ENCODE measurements around the gene ELF2.
A peak's percentile ranks its signal among the peaks of the same experiment; 100 is the strongest.
"Not testable (repeated sequence)": the region's sequence is repeated elsewhere in the genome, so short reads cannot be mapped to it uniquely, and the experiment has no call there.

The ELF2 gene

DNA sequence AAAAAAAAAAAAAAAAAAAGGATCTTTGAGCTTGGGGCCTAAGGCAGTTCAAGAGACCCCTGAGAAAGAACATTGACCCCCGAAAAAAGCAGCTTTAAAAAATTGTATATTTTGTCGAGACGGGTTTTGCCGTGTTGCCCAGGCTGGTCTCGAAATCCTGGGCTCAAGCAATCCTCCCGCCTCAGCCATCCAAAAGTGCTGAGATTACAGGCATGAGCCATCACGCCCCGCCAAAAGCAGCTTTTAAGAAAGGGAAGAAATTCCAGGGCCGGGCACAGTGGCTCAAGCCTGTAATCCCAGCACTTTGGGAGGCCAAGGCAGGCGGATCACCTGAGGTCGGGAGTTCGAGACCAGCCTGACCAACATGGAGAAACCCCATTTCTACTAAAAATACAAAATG lies 155.9 kb downstream of the ELF2 start:
- H3K4me3 ChIP-seq (ENCODE audit: low read depth, low read length), result peak overlapping the region; percentile 89; the same call in 1 of the 2 replicates
- peaks cover 47% of the 10 kb centered on the region for H3K4me1 ChIP-seq (ENCODE audit: control insufficient read depth, insufficient read depth, low read length)
- not testable (repeated sequence) for H3K9me3 ChIP-seq (ENCODE audit: control insufficient read depth, insufficient read depth, low read depth, low read length); H3K9ac ChIP-seq (ENCODE audit: low read length); H3K27me3 ChIP-seq (ENCODE audit: control insufficient read depth, insufficient read depth, low read length)
- H3K36me3 ChIP-seq (ENCODE audit: control insufficient read depth, insufficient read depth, low read length), result peaks cover 16% of the 10 kb centered on the region; the same call in 1 of the 2 replicates
- H3K27ac ChIP-seq (ENCODE audit: low read depth, low read length), result 0 out of 2 replicates have a peak overlapping the region, but pooled peaks have one; percentile 18

DNA sequence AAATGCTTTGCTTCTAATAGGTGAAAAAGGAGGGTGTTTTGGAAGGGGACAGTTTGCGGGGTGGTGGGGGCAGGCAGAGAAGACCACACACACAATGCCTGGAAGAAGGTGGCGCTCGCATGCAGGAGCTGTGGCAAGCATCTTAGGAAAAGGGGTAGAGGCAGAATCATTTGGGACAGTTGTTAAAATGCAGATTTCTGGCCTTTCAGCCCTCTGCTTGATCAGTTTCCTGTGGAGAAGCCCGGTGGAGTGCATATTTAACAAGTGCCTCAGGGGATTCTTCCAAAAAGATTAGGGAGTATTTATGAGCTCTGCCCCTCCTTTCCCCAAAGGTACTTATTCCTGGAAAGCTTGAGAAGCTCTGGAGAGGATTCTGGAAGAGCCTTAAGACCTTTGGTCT lies 156.6 kb downstream of the ELF2 start:
- H3K27ac ChIP-seq (ENCODE audit: low read depth, low read length), result 0 out of 2 replicates have a peak overlapping the region, but pooled peaks have one; percentile 18
- peaks cover 47% of the 10 kb centered on the region for H3K4me1 ChIP-seq (ENCODE audit: control insufficient read depth, insufficient read depth, low read length)
- H3K4me3 ChIP-seq (ENCODE audit: low read depth, low read length), result peak overlapping the region; percentile 89
- no peaks in the 10 kb centered on the region for H3K9me3 ChIP-seq (ENCODE audit: control insufficient read depth, insufficient read depth, low read depth, low read length)
- peaks cover 16% of the 10 kb centered on the region; the same call in 1 of the 2 replicates for H3K36me3 ChIP-seq (ENCODE audit: control insufficient read depth, insufficient read depth, low read length)
- H3K9ac ChIP-seq (ENCODE audit: low read length), result no peak overlapping the region
- H3K27me3 ChIP-seq (ENCODE audit: control insufficient read depth, insufficient read depth, low read length), result no peaks in the 10 kb centered on the region

DNA sequence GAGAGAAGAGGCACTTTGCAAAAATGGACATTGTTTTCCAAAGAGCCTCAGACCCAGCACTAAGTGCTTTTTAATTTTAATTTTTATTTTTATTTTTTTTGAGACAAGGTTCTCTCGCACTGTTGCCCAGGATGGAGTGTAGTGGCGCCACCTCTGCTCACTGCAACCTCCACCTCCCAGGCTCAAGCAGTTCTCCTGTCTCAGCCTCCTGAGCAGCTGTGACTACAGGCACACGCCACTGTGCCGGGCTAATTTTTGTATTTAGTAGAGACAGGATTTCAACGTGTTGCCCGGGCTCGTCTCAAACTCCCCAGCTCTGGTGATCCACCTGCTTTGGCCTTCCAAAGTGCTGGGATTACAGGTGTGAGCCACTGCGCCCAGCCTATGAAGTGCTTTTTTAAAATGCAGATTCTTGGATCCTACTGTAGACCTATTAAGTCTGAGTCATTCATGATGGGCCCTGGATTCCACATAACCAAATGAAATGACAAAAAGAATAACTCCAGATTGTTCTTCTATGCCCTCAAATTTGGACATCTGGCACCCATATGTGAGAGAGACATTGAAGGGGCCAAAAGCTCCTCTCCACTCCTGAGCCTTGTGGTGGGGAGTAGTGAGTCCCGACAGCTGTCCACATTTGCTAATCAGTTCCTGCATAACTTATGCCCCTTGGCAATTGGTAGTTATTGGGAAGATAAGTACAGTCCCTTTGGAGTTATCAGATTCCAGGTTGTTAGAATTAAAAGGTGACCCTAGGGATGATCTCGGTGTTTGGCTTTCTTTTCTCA lies 157.9 kb downstream of the ELF2 start:
- H3K4me3 ChIP-seq (ENCODE audit: low read depth, low read length), result peak overlapping the region; percentile 89
- H3K4me1 ChIP-seq (ENCODE audit: control insufficient read depth, insufficient read depth, low read length), result peaks cover 49% of the 10 kb centered on the region
- H3K27ac ChIP-seq (ENCODE audit: low read depth, low read length), result no peak overlapping the region
- peak overlapping the region; percentile 54 for H3K9ac ChIP-seq (ENCODE audit: low read length)
- no peaks in the 10 kb centered on the region for H3K27me3 ChIP-seq (ENCODE audit: control insufficient read depth, insufficient read depth, low read length)
- H3K9me3 ChIP-seq (ENCODE audit: control insufficient read depth, insufficient read depth, low read depth, low read length), result no peaks in the 10 kb centered on the region
- H3K36me3 ChIP-seq (ENCODE audit: control insufficient read depth, insufficient read depth, low read length), result peaks cover 16% of the 10 kb centered on the region; the same call in 1 of the 2 replicates

GRCh38 chr4:139018501-139018900 lies 158.5 kb downstream of the ELF2 start:
- peak overlapping the region; percentile 89 for H3K4me3 ChIP-seq (ENCODE audit: low read depth, low read length)
- no peaks in the 10 kb centered on the region for H3K27me3 ChIP-seq (ENCODE audit: control insufficient read depth, insufficient read depth, low read length)
- H3K9me3 ChIP-seq (ENCODE audit: control insufficient read depth, insufficient read depth, low read depth, low read length), result no peaks in the 10 kb centered on the region
- H3K27ac ChIP-seq (ENCODE audit: low read depth, low read length), result peak overlapping the region; percentile 48; the same call in 1 of the 2 replicates
- peaks cover 13% of the 10 kb centered on the region; the same call in 1 of the 2 replicates for H3K36me3 ChIP-seq (ENCODE audit: control insufficient read depth, insufficient read depth, low read length)
- peak overlapping the region; percentile 54 for H3K9ac ChIP-seq (ENCODE audit: low read length)
- H3K4me1 ChIP-seq (ENCODE audit: control insufficient read depth, insufficient read depth, low read length), result peaks cover 54% of the 10 kb centered on the region

DNA sequence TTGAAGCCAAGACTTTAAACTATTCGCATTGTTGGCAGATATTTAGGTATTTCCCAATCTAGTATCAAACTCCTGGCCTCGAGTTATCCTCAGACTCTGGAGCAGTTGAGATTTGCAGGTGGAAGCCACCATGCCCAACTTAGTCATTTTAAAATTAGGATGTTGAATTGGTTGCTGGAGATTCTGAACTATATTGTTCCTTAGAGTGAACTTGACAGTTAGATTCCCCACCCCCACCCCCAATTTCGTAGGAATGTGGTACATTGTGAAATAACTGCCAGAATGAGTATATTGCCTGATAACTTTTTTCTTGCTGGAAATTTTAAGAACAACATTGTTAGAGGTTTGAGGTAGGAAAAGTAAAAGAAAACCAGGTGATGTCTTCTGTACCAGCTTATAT lies 159.2 kb downstream of the ELF2 start:
- H3K4me3 ChIP-seq (ENCODE audit: low read depth, low read length), result peak overlapping the region; percentile 89
- peak overlapping the region; percentile 54 for H3K9ac ChIP-seq (ENCODE audit: low read length)
- H3K9me3 ChIP-seq (ENCODE audit: control insufficient read depth, insufficient read depth, low read depth, low read length), result no peaks in the 10 kb centered on the region
- H3K4me1 ChIP-seq (ENCODE audit: control insufficient read depth, insufficient read depth, low read length), result peaks cover 54% of the 10 kb centered on the region
- no peak overlapping the region for H3K27ac ChIP-seq (ENCODE audit: low read depth, low read length)
- H3K36me3 ChIP-seq (ENCODE audit: control insufficient read depth, insufficient read depth, low read length), result peaks cover 9% of the 10 kb centered on the region; the same call in 1 of the 2 replicates
- H3K27me3 ChIP-seq (ENCODE audit: control insufficient read depth, insufficient read depth, low read length), result no peaks in the 10 kb centered on the region

GRCh38 chr4:139015948-139016471 lies 161.0 kb downstream of the ELF2 start:
- peaks cover 9% of the 10 kb centered on the region; the same call in 1 of the 2 replicates for H3K36me3 ChIP-seq (ENCODE audit: control insufficient read depth, insufficient read depth, low read length)
- H3K9me3 ChIP-seq (ENCODE audit: control insufficient read depth, insufficient read depth, low read depth, low read length), result no peaks in the 10 kb centered on the region
- H3K9ac ChIP-seq (ENCODE audit: low read length), result peak overlapping the region; percentile 95
- no peaks in the 10 kb centered on the region for H3K27me3 ChIP-seq (ENCODE audit: control insufficient read depth, insufficient read depth, low read length)
- H3K4me1 ChIP-seq (ENCODE audit: control insufficient read depth, insufficient read depth, low read length), result peaks cover 45% of the 10 kb centered on the region
- peak overlapping the region; percentile 100; the same call in 1 of the 2 replicates for H3K27ac ChIP-seq (ENCODE audit: low read depth, low read length)
- H3K4me3 ChIP-seq (ENCODE audit: low read depth, low read length), result peak overlapping the region; percentile 89

- H3K4me3 ChIP-seq (ENCODE audit: low read depth, low read length), result peak within 1 kb of the TSS; percentile 89
- no peaks in the 10 kb centered on the region for H3K27me3 ChIP-seq (ENCODE audit: control insufficient read depth, insufficient read depth, low read length)
- peak within 1 kb of the TSS; percentile 95 for H3K9ac ChIP-seq (ENCODE audit: low read length)
- peak within 1 kb of the TSS; percentile 100 for H3K27ac ChIP-seq (ENCODE audit: low read depth, low read length)
- no peaks in the 10 kb centered on the region for H3K9me3 ChIP-seq (ENCODE audit: control insufficient read depth, insufficient read depth, low read depth, low read length)
- H3K36me3 ChIP-seq (ENCODE audit: control insufficient read depth, insufficient read depth, low read length), result peaks cover 5% of the 10 kb centered on the region; the same call in 1 of the 2 replicates
- H3K4me1 ChIP-seq (ENCODE audit: control insufficient read depth, insufficient read depth, low read length), result peaks cover 41% of the 10 kb centered on the region
These were observed 161.6 kb downstream of the ELF2 start, which contains the start of gene NOCT for GRCh38 chr4:139015269-139015947. TSS of gene NOCT (plus strand) at chr4:139015781. CDS start at chr4:139015982, 201 bp downstream.

GRCh38 chr4:139014371-139015268 lies 162.4 kb downstream of the ELF2 start:
- peaks cover 35% of the 10 kb centered on the region for H3K4me1 ChIP-seq (ENCODE audit: control insufficient read depth, insufficient read depth, low read length)
- H3K9me3 ChIP-seq (ENCODE audit: control insufficient read depth, insufficient read depth, low read depth, low read length), result no peaks in the 10 kb centered on the region
- H3K27ac ChIP-seq (ENCODE audit: low read depth, low read length), result peak overlapping the region; percentile 100; the same call in 1 of the 2 replicates
- no peaks in the 10 kb centered on the region for H3K27me3 ChIP-seq (ENCODE audit: control insufficient read depth, insufficient read depth, low read length)
- peaks cover 5% of the 10 kb centered on the region; the same call in 1 of the 2 replicates for H3K36me3 ChIP-seq (ENCODE audit: control insufficient read depth, insufficient read depth, low read length)
- H3K9ac ChIP-seq (ENCODE audit: low read length), result peak overlapping the region; percentile 95
- H3K4me3 ChIP-seq (ENCODE audit: low read depth, low read length), result peak overlapping the region; percentile 89

GRCh38 chr4:139011225-139011950 lies 165.6 kb downstream of the ELF2 start:
- Histone ChIP-seq H3K27ac (ENCODE audit: low read depth, low read length) (no peak overlapping the region), H3K9ac (ENCODE audit: low read length) (no peak overlapping the region), H3K9me3 (ENCODE audit: control insufficient read depth, insufficient read depth, low read depth, low read length) (peaks cover 11% of the 10 kb centered on the region), H3K4me3 (ENCODE audit: low read depth, low read length) (no peak overlapping the region), H3K27me3 (ENCODE audit: control insufficient read depth, insufficient read depth, low read length) (no peaks in the 10 kb centered on the region), H3K4me1 (ENCODE audit: control insufficient read depth, insufficient read depth, low read length) (peaks cover 17% of the 10 kb centered on the region), H3K36me3 (ENCODE audit: control insufficient read depth, insufficient read depth, low read length) (no peaks in the 10 kb centered on the region)

- Histone ChIP-seq H3K27me3 (ENCODE audit: control insufficient read depth, insufficient read depth, low read length) (no peaks in the 10 kb centered on the region), H3K36me3 (ENCODE audit: control insufficient read depth, insufficient read depth, low read length) (no peaks in the 10 kb centered on the region), H3K9ac (ENCODE audit: low read length) (no peak overlapping the region), H3K4me1 (ENCODE audit: control insufficient read depth, insufficient read depth, low read length) (peaks cover 12% of the 10 kb centered on the region), H3K27ac (ENCODE audit: low read depth, low read length) (no peak overlapping the region), H3K4me3 (ENCODE audit: low read depth, low read length) (no peak overlapping the region), H3K9me3 (ENCODE audit: control insufficient read depth, insufficient read depth, low read depth, low read length) (peaks cover 11% of the 10 kb centered on the region)
These were observed 167.3 kb downstream of the ELF2 start for GRCh38 chr4:139009702-139010101.

Data from HUES6 (cell line).